Amygdala (tissue), 56 donors: ENCODE data around the gene PCIF1.
A peak's percentile ranks its signal among the peaks of the same experiment; 100 is the strongest.
"Not testable (repeated sequence)": the region's sequence is repeated elsewhere in the genome, so short reads cannot be mapped to it uniquely, and the experiment has no call there.

Source experiments
- DNase-seq, 56 donors: peaks; one replicate each; lab custom pipeline; 2025; lab: John Stamatoyannopoulos, UW

PCIF1 gene

GRCh38 chr20:45944965-45945677 lies 10.6 kb downstream of the PCIF1 start:
- DNase-seq, result no peak

DNA sequence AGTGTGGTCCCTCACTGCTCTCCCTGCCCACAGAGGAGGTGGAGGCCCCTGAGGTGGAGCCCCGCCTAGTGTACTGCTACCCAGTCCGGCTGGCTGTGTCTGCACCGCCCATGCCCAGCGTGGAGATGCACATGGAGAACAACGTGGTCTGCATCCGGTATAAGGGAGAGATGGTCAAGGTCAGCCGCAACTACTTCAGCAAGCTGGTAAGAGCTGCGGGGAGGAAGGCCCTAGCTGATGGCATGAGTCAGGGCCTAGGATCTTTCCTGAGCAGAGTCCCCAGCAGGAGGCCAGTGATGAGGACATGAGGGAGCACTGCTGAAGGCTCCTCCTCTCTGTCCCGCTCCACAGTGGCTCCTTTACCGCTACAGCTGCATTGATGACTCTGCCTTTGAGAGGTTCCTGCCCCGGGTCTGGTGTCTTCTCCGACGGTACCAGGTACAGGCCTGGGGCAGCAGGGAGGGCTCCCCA lies 11.2 kb downstream of the PCIF1 start:
- no peak for DNase-seq

DNA sequence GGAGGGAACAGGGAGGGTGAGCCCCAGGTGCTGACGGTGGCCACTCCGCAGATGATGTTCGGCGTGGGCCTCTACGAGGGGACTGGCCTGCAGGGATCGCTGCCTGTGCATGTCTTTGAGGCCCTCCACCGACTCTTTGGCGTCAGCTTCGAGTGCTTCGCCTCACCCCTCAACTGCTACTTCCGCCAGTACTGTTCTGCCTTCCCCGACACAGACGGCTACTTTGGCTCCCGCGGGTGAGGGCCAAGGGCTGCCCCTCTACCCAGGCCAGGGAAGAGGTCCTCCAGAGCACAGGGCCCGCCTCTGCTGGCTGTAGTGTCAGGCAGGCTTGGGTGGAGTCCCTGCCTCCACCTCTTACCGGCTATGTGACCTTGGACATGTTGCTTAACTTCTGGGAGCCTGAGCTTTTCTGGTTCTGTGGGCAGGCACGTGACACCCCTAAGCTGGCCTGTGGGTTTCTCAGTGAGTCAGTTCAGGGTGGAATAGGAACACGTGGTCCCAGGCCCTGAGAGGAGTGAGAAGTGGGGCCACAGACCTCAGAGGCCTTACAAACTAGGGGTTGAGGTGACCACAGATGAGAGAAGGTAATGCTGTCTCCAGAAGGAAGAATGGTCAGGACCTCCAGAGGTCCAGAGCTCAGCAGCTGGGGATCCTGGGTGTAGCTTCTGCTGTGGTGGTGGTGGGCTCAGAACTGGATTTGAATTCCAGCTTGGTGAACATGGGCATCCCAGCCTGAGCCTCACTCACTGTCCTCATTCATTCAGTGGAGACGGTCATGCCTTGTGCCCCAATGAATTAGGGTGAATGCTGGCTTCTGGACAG lies 11.9 kb downstream of the PCIF1 start:
- peak in 2 of 56 donors; percentile 3 to 23 for DNase-seq

- DNase-seq, result no peak
Measured at GRCh38 chr20:45947110-45947866, 12.8 kb downstream of the PCIF1 start.

- DNase-seq, result no peak
Measured at GRCh38 chr20:45948261-45948733, 13.8 kb downstream of the PCIF1 start.

- DNase-seq, result peak in 5 of 56 donors; percentile 11 to 39 (median 25)
Measured at GRCh38 chr20:45948742-45949541, 14.5 kb downstream of the PCIF1 start.

DNA sequence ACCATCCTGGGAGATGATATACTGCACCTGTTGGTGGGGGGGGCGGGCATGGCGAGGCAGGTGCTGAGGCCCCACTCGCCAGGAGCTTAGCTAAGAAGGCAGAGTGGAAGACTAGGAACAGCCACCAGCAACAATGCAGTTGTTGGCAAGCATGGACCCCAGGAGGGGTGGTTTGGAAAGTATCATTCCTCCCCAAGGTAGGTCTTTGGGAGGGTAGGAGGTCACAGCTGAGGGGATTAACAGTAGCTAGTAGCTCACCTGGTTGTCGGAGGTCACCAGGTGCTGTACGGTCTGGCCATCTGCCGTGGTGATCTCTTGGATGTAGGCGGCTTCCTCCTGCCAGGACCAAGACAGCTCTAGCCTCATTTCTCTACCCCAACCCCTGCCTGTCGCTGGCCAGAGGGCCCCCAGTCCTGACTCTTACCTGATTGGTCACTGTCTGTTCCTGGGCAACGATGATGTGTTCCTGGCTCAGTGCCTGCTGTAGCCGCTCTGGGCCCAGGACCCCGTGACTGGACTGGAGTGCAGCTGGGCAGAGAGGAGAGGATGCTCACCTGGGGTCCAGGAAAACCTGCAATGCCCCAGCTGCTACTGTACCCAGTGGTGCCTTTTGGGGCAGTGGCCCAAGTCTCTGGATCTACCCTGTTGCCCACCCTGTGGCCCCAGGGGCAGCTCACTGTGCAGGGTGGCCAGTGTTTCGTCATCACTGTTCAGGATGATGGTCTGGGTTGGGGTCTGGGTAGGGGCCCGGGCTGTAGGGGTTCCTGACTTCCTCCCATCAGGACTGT lies 15.3 kb downstream of the PCIF1 start:
- no peak for DNase-seq

- no peak for DNase-seq
Measured at GRCh38 chr20:45950330-45950646, 15.8 kb downstream of the PCIF1 start.

GRCh38 chr20:45951925-45952834 lies 17.7 kb downstream of the PCIF1 start:
- no peak for DNase-seq

- DNase-seq, result no peak
Measured at GRCh38 chr20:45952861-45953260, 18.4 kb downstream of the PCIF1 start.

DNA sequence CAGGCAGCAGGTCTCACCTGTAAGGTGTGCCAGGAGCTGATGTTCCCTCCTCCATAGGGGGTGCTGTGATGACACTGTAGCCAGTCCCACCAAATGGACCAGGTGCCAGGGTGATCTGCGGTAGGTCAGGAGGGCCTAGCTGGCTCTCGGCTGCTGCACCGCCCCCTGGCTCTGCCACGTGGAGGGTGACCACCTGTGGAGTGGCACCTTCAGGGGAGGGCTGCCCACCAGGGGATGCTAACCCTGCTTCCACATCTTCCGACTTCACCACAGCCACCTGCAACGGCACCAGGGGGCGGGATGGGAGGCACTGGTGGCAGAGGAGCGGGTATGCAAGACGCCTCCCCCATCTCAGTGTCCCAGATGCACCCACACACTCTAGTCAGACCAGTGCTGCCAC lies 19.2 kb downstream of the PCIF1 start:
- DNase-seq, result no peak

DNA sequence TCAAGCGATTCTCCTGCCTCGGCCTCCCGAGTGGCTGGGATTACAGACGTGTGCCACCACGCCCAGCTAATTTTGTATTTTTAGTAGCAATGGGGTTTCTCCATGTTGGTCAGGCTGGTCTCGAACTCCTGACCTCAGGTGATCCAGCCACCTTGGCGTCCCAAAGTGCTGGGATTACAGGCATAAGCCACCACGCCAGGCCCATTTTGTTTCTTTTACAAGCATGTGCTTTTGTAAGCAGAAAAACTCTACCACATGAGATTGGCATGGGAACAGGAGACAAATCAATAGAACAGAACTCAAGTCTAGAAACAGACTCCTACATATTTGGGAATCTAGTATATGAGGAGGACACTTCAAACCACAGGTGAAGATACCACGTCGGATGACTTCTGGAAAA lies 21.8 kb downstream of the PCIF1 start:
- not testable (repeated sequence) for DNase-seq

DNA sequence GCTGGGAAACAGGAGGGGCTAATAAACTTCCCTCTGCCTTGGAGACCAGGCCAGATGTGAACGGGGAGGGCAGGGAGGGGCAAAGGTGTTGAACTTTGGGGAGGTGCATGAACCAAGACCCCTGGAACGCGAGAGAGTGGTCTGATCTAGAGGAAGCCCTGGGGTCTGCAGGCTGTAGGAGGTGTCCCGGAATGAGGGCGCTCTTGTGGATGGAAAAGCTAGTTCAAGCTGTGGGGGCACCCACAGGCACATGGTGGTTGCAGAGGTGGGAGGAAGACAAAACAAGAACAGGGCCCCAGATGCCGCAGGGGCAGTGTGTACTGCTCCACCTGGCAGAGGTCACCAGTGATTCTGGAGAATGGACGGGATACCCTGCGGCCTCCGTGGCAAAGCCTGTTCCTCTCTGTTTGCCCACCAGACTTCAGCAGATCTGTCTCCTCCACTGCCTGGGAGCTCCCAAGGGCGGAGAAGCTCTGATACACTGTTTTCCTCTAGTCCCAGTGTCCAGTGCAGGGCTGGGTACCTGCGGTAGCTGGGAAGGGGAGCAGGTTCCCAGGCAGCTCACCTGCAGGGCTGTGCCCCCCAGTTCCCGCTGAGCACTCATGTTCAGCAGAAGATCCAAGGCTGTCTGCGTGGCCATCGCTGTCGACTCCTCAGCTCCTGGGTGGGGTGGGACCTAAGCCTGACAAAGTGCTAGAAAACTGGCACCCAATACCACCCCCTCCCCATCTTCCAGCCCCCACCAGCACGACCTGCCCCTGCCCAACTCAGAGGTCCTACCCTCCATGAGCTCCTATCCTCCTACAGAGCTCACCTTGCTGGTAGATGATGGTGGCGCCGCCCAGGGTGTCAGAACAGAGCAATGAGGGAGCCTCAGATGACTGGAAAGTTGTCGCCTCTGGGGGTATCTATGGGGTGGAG lies 22.8 kb downstream of the PCIF1 start:
- DNase-seq, result no peak

GRCh38 chr20:45958593-45958992 lies 24.1 kb downstream of the PCIF1 start:
- no peak for DNase-seq

DNA sequence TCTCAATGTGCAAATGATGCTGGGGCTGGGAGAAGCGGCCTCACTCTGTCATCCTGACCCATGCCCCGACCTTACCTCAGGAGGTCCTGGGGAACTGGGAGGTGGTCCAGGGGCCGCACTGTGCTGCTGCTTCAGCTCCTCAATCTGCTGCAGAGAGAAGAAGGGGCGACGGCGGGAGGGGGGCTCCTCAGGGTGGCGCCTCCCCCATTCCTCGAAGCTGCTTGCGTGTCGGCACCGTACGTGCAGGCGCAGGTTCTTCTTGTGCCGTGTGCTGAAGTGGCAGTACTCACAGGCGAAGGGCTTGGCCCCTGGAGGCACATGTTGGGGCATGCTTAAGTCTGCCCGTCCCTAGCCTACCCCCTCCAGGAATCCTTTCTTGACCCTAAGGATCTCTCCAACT lies 24.6 kb downstream of the PCIF1 start:
- no peak for DNase-seq

- no peak for DNase-seq
Measured at GRCh38 chr20:45959956-45960630, 25.6 kb downstream of the PCIF1 start.
